Hepatocyte (in vitro differentiated cells): ENCODE measurements around the gene RPS5.

ENCODE experiments used
- CTCF ChIP-seq: fragments of 200-600 bp; sonication (generic); IDR thresholded peaks from 2 replicates; pipeline ENCODE4 v1.5.1; 2016; ENCODE audit warnings: antibody characterized with exemption, mild to moderate bottlenecking; ENCODE audit not compliant: poor library complexity
- EZH2 ChIP-seq: fragments of 200-600 bp; sonication (generic); IDR thresholded peaks from 2 replicates; pipeline ENCODE4 v1.6.1; 2016; ENCODE audit warnings: antibody characterized with exemption, mild to moderate bottlenecking, borderline replicate concordance
- EZH2phosphoT487 ChIP-seq: fragments of 200-600 bp; sonication (generic); IDR thresholded peaks from one replicate; pipeline ENCODE4 v1.6.1; 2018; ENCODE audit warnings: antibody characterized with exemption, mild to moderate bottlenecking, low read depth, moderate library complexity; ENCODE audit not compliant: unreplicated experiment, severe bottlenecking

GRCh38 chr19:58393725-58394033, 6.6 kb downstream of the RPS5 start:
- no peak for TF ChIP-seq EZH2
- TF ChIP-seq EZH2phosphoT487 = no peak
- TF ChIP-seq CTCF = no peak
